HG02840 (cell line): ENCODE results near the gene KRT78.

ENCODE experiments used
- ATAC-seq: cut with Tn5 transposase; IDR thresholded peaks from one replicate; pipeline ENCODE4 v1.9.1; 2021; ENCODE audit warnings: mild to moderate bottlenecking, moderate library complexity, moderate number of reproducible peaks; ENCODE audit not compliant: unreplicated experiment, low FRiP score

KRT78 gene

DNA sequence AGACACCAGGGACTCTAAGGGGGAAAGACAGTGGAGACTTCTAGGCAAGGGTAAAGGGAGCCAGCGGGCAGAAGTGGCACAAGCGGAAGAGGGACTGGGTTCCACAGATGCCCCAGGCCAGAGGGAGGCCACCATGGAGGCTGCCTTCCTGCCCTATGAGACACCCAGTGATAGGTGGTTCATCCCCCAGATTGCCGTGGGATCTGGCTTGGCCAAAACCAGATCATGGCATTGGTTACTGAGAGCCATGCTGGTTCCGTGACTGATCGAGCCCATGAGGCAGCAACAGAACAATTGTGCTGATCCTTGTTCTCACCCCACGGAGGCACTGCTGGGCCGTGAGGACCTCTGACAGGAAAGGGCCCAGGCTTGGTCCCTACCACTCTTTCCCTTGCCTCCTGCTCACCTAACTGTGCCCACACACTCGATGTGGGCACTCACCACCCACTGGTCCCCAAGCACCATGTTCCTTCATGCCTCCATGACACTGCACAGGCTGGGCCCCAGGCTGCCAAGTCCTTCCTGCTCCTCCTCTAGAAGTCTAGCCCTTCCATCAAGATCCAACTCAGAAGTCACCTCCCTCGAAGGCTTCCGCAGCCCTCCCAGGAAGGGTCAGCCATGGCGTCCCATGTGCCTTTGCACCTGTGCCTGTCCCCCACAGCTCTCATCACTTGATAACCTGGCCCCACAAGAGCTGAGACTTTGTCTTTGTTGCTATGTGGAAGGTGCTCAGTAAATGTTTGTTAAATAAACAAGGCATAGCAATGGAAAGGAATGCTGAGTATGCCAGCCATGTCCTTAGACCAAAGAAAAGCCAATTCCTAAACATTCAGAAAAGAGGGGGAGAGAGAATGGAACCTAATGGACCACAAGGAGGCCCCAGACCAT, 21.9 kb downstream of the KRT78 start:
- ATAC-seq, result no peak

DNA sequence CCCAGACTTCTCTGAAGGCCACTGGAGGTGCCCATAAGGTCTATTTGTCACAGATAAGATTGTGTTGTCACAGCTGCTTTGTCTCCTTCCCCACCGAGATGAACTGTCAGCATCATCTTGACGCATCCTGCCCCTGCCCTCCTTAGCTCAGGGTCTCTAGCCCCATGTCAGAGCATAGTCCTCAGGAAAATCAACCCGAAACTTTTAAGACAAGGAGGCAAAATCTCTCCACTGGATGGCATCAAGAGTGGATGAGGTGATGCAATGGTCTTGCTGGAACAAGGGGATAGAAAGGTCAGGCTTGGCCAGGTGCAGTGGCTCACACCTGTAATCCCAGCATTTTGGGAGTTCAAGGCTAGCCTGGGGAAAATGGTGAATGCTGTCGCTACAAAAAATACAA, 22.8 kb downstream of the KRT78 start:
- no peak for ATAC-seq

DNA sequence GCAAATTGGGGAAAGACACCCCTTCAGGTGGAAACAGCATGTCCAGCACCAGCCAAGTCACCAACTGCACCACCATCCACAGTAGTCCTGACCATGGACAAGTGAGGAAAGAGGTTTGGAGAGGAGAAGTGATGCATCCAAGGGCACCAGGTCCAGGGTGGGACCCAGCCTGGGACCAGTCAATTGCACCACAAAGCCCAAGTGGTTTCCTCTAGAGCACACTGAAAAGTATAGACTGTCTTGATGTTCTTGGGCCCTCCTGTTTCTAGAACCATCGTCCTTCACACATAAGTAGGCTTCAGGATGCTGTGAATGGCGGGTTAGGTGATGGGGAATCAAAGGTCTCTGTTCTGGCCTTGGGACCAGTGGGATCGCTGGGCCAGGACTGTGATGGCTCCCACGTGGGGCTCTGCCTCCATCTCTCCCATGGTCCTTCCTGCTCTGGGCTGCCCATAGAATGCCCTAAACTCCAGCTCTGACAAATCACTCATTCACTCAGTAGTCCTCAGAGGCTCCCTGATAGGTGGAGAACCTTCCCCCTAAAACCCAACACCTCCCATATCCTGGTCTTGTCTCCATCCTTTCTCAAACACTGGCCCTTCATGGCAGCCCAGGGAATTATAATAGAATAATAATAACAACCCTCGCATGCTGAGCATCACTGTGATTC, 23.9 kb downstream of the KRT78 start:
- ATAC-seq, result no peak

- no peak for ATAC-seq
Observed at GRCh38 chr12:52823761-52824450, 24.9 kb downstream of the KRT78 start.

DNA sequence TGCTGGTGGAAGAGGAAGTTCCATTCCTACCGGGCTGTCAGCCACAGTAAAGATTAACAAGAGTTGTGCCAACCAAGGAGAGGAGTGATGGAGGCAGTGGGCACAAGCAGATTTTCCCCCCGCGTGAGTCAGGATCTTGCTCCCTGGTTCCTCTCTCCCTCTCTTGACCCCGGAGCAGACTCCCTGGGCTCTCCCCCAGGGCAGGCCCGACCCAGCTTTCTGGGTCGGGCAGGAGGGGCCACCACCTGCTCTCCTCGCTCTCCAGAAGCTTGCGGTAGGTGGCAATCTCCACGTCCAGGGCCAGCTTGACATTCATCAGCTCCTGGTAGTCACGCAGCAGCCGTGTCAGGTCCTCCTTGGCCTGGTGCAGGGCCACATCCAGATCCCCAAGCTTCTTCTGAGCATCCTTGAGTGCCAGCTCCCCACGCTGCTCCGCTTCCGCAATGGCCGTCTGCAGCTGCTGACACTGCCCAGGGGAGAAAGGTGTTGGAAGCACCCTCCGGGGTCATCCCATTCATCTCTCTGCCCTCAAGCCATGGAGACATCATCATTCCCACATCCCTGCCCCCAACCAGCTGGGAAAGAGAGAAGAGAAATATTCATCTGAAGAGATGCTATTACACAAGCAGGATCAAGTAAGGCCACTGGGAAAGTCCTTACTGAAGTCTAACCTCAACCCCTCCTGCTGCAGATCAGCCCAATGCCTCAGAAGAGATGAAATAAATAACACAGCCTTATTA, 25.9 kb downstream of the KRT78 start:
- no peak for ATAC-seq

DNA sequence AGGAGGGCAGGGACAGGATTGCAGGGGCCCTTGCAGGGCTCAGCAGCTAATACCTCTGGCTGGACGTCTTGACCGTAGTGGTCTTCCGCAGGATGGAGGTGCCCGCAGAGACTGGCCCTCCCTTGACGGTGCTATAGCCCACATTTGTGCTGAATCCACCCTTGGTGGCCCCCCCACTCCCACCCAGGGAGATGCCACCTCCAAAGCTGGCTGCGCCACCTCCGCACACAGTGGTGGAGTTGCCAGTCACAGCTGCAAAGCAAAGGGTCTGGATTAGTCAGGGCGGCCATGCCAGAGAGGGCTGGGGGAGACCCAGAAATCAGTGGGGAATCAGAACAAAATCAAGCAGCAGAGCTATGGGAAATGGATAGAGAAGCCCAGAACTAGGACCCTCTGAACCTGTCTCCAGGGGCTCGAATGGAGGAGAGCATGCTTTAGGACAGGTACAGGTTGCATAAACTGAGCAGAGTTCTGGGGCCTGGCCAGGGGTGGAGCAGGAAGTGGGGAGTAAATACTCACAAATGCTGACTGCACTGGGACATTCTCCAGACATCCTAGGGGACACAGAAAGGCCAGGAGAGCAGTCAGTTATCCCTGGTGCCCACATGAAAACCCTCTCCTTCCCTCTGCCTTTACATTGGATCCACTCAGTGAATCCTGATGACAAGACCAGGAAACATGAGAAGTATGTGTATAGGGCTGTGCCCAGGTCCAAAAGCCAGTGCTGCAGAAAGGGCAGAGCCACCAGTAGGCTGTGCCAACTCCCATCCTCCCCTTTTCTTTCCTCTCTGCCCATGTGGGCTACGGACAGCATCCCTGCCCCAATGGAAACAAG, 26.8 kb downstream of the KRT78 start:
- no peak for ATAC-seq

DNA sequence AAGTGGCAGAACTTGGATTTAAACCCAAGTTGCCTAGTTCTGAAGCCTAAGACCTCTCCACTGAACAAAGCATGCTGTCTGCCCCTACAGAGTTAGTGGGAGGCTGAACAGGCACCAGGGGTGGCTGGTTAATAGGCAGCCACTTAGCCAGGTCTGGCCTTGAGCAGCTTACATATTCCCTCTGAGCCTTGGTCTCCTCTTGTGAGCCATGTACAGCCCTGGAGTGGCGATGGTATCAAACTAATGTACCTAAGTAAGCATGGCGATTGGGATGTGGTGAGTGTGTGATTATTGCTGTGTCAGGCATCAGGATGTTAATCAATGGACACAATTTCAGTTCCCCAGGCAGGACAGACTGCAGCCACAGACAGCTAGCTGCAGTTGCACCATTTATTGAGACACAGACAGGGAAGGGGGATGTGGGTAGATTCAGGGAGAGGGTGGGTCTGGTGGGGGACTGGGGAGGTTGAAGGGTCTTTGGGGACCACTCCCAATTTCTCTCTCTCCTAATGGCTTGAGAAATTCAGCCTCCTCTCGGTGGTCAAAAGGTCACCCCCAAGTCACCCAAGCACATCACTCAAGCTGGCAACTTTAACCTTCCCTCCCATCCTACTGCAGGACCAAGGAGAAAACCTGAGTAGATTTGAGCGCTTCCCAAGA, 27.6 kb downstream of the KRT78 start:
- no peak for ATAC-seq

GRCh38 chr12:52820521-52820920, 28.3 kb downstream of the KRT78 start:
- no peak for ATAC-seq

DNA sequence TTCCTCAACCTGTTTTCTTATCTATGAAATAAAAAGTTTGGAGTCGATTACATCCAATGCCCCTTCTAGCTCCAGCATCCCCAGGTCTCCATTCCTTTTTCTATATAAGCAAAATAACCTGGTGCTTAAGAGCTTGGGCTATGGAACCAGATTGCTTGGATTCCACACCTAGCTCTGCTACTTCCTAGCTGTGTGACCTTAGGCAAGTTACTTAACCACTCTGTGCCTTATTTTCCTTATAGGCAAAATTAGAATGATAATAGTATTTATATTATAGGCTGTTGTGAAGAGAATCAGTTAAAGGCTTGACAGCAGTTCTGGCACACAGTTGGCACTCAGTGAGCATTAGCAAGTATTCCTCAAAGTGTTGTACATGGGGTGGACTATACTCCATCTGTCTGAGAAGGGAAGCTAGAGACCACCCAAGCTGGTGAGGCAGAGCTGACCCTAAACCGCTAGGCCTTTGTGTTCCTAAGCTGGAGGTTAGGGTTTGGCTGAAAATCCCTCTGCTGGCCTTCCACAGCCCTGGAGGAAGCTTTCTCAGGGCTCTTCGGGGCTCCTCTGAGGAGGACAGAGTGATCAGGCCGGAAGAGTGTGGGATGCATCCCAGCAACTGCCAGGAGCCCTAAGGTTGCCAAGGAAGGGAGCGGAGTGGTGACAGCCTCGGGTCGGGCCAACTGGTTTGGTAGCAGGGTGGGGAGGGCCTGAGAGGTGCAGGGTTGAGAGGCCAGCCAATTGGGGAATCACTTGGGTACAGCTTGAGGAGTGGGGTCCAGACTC, 28.9 kb downstream of the KRT78 start:
- ATAC-seq, result no peak

DNA sequence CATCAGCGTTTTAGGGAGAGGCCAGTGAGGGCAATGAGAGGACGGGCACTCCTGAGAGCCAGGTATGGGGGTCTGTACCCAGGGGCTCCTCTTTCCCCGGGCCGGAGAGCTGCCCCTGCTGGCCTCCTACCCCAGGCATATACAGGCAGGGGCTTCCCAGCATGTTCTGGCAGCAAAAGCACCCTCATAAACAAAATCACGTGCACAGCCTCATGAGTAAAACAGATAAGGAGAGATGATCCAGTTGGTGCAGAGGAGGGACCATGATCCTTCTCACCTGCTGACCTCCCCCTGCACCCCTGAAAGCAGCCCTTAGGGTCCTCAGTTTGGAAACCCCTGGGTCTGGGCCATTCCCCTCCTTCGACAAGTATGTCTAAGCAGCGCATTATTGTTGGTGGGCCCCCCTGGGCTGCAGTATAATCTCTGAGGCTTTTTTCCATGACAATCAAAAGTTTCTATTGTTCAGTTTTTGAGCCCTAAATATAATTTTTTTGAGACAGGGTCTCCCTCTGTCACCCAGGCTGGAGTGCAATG, 29.8 kb downstream of the KRT78 start:
- no peak for ATAC-seq

DNA sequence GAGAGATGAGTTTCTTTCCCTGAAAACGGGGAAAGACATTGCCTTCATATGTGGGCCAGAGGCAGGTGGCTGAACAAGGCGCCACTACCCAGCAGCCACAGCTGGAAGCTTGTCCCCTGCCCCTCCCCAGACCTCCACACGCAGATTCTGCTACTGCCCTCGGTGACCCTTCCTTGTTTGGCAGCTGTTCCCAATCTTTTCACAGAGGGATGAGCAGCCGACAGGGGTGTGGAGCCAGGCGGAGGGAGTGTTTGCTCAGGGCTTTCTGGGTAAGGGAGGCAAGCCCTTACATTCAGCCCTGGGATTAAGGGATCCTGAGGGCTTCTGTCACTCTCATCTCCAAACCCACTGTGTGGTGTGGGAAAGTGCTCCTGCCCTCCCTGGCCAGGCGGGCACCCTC, 30.4 kb downstream of the KRT78 start:
- no peak for ATAC-seq

GRCh38 chr12:52817699-52818238, 31.0 kb downstream of the KRT78 start:
- ATAC-seq, result no peak

DNA sequence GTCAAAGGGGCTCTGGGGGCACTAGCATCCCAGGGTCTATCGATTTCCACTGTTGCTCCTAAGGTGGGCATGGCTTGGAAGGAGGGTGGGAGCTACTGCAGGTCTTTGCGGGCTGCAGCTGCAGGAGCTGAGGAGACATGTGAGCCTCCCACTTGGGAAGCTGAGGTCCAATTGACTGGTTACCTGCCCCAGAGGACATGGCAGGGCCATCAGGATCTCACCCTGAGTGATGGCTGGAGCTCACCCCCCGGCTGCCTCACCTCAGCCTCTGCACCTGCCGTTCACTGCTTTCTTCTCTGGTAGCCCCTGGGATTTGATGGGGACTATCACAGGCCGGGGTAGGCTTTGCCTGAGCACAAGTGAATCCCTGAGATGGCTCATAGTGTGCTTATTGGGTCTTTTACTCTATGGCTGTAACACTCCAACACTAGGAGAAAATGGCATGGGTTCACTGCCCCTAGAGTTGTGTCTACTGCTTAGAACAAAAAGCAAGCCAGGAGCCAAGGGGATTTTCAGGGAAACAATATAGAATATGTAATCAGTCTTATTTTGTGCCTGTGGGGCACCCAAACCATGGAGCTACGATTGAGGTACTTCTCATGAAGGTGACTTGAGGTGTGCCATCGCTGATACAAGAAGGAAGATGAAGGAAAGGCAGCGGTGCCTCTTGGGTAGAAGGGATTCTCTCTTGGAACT, 31.6 kb downstream of the KRT78 start:
- ATAC-seq, result no peak

DNA sequence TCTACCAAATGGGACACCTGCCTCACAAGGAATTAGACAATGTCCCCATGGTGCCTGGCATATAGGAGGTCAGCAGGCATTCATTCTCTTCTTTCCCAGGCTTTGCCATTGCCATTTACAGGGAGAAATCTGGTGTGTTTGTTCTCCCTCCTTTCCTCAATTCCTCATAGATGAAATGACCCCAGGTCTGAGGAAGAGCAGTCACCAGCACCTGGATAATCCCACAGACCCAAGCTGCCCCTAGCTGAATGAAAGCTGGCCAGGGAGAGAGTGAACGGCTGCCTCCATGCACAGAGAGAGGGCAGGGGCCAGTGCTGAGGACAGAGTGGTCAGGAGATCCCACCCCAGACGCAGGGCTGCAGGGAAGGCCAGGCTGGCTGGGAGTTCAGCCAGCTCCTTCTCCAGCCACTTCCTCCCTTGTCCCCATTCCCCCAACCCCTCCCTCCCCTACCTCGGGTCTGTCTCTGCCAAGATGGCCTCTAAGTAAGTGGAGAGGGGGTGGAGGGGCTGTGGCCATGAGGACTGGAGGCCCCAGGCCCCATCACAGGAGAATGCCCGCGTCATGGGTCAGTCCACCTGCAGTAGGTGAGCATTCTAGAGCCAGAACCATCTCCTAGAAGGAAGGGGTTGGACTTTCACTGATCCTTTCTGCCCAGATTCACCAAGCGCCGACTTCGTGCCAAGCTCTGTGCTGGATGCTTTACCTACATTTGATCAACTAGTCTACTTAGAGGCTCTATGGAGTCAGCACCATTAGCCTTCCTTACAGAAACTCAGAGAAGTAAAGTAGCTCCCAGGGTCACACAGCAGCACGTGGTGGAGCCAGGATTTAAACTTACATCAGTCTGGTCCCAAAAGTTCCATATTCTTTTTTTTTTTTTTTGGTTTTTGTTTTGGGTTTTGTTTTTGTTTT, 32.9 kb downstream of the KRT78 start:
- ATAC-seq, result no peak

DNA sequence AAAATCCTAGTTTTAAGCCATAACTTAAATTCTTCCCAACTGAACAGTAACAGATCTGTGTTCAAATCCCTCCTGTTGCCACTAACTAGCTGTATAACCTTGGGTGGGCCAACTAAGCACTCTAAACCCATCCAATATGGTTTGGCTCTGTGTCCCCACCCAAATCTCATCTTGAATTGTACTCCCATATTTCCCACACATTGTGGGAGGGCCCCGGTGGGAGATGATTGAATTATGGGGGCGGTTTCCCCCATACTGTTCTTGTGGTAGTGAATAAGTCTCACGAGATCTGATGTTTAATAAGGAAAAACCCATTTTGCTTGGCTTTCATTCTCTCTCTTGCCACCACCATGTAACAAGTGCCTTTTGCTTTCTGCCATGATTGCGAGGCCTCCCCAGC, 33.6 kb downstream of the KRT78 start:
- ATAC-seq, result no peak

DNA sequence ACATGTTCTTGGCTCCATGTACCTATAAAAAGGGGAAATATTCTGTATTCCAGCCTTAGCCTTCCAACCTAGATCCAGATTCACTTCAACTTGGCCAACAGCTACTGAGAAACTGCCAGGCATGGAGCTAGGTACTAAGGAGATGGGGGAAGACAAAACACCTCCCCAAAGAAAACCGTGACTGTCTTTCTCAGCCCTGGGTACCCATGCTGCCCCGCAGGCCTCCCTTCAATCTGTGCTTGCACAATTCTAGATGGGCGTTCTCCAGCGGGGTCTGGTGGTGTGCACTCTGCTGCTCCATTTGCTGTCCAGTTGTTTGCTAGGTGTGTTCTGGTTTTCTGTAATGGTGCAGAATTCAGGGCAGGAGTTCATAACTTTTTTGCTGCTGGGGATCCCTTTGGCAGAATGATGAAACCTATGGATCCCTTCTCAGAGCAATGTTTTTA, 34.1 kb downstream of the KRT78 start:
- ATAC-seq, result no peak
